Effector CD8-positive, alpha-beta T cell (primary cell): ENCODE data around the gene CKMT2.
"Not testable (repeated sequence)": the region's sequence is repeated elsewhere in the genome, so short reads cannot be mapped to it uniquely, and the experiment has no call there.

Experiments used
- DNase-seq: peaks from one replicate; lab custom pipeline; 2025; lab: John Stamatoyannopoulos, UW

Gene CKMT2

DNA sequence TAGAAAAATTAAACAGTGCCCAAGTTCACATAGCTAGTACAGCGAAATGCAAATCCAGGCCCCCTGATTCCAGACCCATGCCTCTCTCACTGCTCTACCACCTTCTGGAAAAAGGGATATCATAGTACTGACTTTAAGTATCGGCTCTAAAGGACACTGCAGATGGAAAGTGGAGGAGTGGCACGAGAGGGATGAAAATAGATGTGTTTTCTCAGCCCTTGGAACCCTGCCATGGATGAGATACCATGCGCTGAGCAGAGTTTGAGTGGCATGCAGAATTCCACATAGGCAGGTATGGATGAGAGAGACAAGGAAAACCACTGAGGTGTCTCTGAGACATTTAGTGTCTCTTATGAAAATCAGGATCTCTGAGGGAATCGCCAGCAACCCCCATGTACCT, 18.8 kb downstream of the CKMT2 start:
- no peak for DNase-seq

- no peak for DNase-seq
Observed at GRCh38 chr5:81252904-81253303, 19.8 kb downstream of the CKMT2 start.

- DNase-seq, result no peak
Observed at GRCh38 chr5:81253875-81254274, 20.8 kb downstream of the CKMT2 start.

DNA sequence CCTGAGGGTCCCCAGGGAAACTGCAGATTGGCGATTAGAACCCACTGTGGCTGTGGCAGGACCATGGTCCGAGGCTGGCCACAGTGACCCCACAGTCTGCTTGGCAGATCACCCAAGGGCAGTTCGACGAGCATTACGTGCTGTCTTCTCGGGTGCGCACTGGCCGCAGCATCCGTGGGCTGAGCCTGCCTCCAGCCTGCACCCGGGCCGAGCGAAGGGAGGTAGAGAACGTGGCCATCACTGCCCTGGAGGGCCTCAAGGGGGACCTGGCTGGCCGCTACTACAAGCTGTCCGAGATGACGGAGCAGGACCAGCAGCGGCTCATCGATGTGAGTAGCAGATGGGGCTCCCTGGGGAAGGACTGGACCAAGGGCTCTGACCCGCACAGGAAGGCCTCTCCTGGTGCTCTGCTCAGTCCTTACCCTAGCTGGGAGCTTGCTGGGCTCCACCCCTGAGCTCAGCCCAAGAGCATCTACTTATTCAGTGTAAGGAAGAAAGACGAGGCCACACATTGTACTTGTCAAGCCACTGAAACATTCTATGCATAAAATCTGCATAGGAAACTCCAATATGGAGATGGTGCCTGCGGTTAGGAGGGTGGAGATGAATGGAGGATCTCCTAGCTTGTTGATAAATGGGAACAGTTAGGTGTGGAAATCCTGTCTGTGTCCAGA, 21.9 kb downstream of the CKMT2 start:
- no peak for DNase-seq

DNA sequence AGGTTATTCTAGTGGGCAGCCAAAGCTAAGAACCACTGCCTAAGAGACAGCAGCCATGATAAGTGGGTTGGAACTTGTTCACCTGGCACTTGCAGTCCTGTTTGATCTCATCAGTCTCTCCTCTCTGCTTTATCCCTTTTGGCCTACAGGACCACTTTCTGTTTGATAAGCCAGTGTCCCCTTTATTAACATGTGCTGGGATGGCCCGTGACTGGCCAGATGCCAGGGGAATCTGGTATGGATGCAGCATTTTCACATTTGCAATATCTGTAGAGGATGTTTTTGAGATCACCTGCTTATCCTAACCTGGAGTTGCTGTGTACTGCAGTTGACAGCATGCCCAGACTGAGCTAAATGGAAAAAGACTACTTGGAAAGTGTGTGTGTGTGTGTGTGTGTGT, 23.6 kb downstream of the CKMT2 start:
- no peak for DNase-seq

- not testable (repeated sequence) for DNase-seq
Observed at GRCh38 chr5:81262796-81263195, 29.7 kb downstream of the CKMT2 start.

- DNase-seq, result no peak
Observed at GRCh38 chr5:81265101-81265500, 32.0 kb downstream of the CKMT2 start.

DNA sequence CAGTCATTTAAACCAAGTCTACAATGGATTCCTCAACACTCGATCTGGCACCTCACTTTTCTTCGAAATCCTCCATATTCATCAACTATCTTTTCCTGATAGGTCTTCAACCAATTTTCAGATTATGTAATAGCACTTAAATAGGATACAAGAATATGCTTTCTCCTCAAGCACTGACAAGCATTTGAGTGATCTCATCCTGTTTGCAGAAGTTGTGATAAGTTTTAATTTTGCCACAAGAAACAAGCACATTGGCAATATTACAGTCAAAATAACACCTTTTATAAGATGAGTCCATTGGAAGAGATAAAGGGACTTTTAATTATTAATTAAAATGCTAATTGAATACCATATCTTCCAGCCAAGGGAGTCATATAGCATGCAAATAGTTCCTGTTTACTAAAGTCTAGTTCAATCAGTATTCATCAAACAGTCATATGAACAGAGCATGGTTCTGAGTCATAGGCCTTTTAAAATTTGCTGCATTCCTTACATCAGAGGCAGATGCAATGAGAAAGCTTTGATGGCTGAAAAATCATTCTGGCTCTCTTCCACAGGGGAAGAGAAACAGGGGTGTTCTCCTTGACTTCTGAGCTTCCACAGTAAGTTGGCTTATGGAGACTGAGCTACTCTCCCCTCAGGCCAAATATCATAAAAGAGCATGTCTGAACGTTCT, 35.5 kb downstream of the CKMT2 start:
- DNase-seq, result no peak

DNA sequence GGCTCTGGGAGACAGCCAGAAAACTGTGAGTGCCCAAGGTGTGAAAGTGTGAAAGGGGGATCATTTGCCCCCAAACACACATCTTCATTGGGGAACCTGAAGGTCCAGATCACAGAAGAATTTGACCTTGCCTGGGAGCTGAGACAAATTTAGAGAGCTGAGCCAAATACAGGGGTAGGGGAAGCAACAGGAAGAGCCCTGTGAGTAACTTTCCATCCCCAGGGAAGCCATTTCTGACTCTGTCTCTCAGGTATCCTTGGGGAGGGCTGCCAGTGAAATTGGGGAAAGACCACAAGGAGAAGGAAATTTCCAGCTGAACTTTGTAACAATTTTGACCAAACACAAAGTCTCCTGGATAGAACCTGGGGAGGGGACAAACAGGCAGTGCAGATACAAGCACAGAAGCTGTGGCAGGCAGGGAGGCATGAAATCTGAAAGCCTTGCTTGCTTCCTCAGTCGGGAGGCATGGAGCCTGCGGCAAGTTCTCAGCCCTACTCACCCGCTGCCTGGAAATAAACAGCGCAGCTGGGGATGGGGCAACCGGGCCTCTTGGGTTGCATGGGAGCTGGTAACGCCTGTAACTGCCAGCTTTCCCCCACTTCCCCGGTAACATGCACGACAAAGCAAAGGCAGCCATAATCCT, 36.8 kb downstream of the CKMT2 start:
- DNase-seq, result no peak

DNA sequence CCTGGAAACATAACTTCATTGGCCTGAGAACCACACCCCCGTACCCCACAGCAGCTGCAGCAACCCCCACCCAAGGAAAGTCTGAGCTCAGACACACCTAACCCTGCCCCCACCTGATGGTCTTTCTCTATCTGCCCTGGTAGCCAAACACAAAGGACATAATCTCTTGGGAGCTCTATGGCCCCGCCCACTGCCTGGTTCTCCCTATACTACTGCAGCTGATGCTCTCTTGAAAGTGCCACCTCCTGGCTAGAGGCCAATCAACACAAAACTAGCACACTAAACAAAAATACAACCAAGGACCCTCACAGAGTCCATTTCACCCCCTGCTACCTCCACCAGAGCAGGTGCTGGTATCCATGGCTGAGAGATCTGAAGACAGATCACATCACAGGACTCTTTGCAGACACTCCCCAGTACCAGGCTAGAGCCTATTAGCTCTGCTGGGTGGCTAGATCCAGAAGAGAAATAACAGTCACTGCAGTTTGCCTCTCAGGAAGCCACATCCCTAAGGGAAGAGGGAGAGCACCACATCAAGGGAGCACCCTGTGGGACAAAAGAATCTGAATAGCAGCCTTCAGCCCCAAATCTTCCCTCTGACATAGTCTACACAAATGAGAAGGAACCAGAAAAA, 37.4 kb downstream of the CKMT2 start:
- not testable (repeated sequence) for DNase-seq

DNA sequence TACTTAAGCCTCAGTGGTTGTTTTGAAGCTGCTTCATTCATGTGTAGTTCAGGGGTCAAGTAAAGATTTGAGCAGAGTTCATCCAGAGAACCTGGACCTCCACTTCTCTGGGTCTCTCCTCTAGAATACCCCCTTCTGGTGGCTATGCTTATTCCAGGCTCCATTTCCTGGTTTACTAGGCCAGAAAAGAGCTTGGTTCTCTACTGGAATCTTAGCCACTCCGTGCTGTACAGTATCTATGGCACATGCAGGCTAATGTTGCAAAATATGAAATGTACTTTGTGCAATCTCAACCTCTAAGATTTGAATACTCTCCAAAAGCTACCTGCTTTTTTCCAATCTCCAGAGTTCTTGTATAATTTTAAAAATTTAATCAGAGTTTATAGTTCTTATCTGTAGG, 50.9 kb downstream of the CKMT2 start:
- DNase-seq, result no peak

DNA sequence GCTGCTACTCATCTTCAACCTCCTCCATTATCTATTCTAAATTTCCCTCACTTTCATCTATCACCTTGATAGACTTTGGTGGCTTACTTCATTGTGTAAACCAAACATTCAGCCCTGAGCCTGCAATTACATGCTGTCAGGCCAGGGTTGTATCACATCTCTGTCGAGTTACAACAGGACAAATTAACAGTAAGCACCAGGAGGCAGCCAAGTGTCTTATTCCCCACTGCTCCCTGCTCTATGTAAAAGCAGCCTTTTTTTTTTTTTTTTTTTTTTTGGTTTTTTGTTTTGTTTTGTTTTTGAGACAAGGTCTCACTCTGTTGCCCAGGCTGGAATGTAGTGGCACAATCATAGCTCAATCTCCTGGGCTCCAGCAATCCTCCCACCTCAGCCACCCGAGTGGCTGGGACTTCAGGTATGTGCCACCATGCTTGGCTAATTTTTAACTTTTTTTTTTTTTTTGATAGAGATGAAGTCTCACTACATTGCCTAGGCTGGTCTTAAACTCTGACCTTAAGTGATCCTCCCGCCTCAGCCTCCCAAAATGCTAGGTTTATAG, 53.0 kb downstream of the CKMT2 start:
- no peak for DNase-seq

- DNase-seq, result no peak
Observed at GRCh38 chr5:81288021-81288433, 54.9 kb downstream of the CKMT2 start.

- DNase-seq, result no peak
Observed at GRCh38 chr5:81290146-81290545, 57.0 kb downstream of the CKMT2 start.

DNA sequence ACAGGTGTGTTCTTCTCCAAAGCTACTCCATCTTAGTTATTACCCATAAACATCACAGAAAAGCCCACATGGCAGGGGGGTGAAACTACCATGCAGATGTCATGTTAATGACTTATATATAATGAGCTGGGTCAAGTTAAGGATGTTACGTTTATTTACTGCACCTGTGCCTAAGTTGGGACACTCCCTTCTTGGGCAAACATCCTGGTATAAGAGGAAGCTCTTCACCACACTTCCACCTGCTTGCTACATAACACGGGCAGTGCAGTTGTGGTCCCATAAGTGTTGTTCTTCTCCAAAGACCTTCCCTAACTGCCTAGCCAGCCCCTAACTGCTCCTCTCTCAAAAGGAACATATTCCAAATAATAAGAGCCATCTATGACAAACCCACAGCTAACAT, 59.0 kb downstream of the CKMT2 start:
- DNase-seq, result no peak

GRCh38 chr5:81294021-81294420, 60.9 kb downstream of the CKMT2 start:
- not testable (repeated sequence) for DNase-seq

DNA sequence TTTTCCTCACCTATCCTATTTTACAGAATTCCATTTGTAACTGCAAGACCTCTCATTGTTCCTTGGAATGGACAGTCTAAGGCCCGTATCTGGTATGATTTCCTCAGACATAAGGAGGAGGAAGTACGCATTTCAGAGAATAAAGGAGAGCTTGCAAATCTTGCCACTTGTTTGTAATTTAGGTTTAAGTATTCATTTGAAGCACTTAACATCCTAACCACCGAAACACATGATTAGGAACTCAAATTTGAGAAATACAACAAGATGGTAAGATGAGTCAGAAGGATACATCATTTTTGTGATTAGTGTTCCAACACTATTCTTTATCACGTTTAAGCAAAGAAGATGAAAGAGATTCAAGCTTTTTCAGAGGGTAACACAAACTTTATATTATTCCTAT, 64.4 kb downstream of the CKMT2 start:
- DNase-seq, result no peak

GRCh38 chr5:81300921-81301270, 67.8 kb downstream of the CKMT2 start:
- DNase-seq, result no peak

- DNase-seq, result peak; percentile 84
Observed at GRCh38 chr5:81301271-81302015, 68.3 kb downstream of the CKMT2 start, which contains the start of gene ZCCHC9. Gene ZCCHC9 (plus strand): TSS chr5:81301587. CDS start chr5:81304758, 3,171 bp downstream.

DNA sequence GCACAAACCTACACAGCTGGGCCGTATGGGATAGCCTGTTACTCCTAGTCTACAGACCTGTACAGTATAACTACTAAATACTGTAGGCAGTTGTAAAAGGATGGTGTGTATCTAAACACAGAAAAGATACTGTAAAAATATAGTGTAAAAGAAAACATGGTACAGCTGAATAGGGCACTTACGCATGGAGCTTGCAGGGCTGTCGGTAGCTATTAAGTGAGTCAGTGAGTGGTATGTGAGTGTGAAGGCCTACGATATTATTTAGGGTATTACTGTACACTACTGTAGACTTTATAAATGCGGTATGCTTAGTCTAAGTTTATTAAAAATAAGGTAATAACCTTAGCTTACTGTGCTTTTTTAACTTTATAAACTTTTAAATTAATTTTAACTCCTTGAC, 69.5 kb downstream of the CKMT2 start:
- no peak for DNase-seq

DNA sequence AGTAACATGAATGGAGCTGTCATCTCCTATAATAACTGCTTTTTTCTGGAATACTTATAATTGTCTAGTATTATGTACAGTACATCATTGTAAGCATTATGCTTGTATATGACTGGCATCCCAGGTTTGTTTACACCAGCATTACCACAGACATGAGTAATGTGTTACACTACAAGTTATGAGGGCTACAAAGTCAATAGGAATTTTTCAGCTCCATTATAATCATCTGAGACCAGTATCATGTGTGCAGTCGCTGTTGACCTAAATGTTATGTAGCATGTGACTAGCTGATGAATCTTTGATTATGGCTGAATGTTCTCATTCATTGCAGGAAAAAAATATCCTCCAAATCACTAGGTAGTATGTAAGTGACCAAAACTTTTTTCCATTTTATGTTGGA, 70.4 kb downstream of the CKMT2 start:
- DNase-seq, result no peak

DNA sequence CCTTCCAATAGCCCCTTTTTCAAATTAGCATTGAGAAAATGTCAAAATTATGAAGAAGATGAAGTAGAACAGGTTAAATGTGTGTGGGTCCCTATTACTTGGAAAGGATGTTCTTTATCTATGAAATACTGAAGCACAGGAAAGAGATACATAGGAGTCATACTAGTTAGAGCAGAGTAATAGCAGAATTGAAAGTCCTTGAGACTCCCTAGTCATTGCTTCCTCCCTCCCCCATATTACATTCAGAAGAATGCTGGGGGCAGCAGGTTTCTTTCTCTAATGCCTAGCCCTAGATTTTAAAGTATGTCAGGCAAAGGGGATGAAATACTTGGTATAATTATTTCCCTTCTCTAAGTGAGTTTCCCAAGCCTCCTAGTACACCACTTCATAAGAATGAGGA, 72.7 kb downstream of the CKMT2 start:
- DNase-seq, result no peak
